Stimulated activated CD8-positive, alpha-beta memory T cell treated with anti-CD3 and anti-CD28 coated beads, Interleukin-4, amount 100 ng/mL, for 48 hours (primary cell): ENCODE measurements around the gene PRKAA2.

ENCODE experiments used
- DNase-seq: peaks from one replicate; pipeline ENCODE4 v3.0.0-alpha.2; 2020

Gene PRKAA2

DNA sequence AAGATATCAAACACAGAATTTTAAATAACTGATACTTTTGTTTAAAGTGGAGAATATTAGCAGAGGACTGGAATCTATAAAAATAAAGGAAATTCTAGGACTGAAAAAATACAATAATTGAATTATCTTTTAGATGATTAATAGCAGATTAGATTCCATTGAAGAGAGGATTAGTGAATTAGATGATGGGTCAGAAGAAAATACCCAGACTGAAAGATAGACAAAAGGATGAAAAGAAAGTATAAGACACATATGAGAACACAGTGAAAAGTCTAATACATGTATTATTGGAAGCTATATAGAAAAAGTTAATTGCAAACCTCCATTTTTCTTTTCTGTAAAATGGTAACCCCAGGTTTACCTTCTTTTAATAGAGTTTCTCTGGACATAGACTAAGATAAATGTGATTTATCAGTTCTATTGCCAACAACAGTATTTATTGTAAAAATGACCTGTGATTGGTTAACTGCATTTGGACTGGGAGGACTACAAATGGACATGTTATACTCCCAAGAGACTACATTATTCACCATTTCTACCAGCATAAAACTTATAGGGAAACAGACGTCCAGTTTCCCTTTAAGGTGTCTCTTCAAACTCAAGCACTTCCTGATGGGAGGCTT is 11.0 kb downstream of the PRKAA2 start:
- DNase-seq: no peak

DNA sequence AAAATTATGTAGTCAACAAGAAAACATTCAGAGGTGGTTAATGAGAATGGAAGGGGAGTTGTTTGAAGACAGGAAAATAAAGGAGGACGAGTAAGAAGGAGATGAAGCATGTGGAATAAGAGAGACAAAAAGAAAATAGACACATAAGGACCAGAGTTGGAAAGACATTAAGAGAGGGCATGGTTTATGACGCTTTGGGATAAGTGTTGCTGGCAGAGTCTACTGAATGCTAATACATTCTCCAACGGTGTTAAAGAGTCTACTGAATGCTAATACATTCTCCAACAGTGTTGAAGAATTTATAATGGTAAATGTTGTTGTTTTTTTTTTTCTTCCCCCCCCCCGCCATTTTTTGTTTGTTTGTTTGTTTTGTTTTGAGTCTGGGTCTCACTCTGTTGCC is 13.1 kb downstream of the PRKAA2 start:
- no peak for DNase-seq

DNA sequence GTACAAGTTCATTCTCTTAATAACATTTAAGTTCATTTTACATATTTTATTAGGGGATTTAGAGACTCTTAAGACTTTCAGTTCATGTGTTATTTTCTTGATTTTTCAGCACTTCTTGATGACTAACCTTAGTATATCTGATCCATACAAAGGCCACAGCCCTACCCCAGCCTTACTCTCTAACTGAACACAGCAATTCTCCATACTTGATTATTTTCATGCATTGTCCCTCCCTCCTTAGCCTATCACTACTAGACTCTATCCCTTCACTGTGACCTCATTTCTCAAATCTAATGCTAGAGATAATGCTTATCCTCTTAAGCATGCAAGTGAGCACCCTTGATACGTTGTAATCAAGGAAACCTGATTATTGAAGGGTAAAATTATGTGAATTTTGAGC is 15.2 kb downstream of the PRKAA2 start:
- no peak for DNase-seq

GRCh38 chr1:56663846-56664245 is 18.7 kb downstream of the PRKAA2 start:
- no peak for DNase-seq

GRCh38 chr1:56665384-56665783 is 20.3 kb downstream of the PRKAA2 start:
- no peak for DNase-seq

GRCh38 chr1:56666112-56666608 is 21.0 kb downstream of the PRKAA2 start:
- DNase-seq: no peak

- no peak for DNase-seq
Observed at GRCh38 chr1:56670350-56670749, 25.2 kb downstream of the PRKAA2 start.

DNA sequence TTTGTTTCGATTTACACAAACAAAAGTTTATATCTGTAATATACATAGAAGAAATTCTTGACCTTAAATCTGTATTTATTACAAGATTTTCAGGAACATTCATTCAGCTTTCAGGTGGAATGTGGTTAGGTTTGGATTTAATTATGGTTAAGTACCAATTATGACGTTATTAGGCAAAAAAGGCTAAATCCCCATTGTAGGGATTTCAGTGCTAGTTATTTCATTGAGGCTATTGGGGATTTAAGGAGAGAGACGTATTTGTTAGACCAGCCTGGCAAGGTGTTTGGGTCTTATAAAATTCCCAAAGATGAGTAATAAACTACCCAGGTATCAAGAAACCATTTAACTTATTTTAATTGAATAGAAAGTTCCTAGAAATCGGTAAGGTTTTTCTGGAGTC is 26.0 kb downstream of the PRKAA2 start:
- DNase-seq: no peak

DNA sequence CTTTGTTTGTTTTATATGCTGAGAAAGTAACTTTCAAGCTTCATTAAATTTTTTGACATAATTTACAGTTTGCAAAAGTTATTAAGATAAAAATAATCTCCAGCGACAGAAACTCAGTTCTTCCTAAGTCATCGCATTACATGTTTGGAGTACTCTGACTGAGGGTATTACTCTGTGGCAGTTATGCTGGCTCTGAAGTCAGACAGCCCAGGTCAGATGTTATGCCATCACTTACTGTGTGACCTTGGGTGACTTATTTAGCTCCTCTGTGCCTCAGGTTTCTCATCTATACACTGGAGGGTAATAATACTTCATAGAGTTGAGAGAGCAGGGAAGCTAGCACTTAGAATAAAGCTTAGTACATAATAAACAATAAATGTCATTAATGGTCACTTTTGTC is 26.4 kb downstream of the PRKAA2 start:
- no peak for DNase-seq

- DNase-seq: no peak
Observed at GRCh38 chr1:56672579-56672978, 27.5 kb downstream of the PRKAA2 start.

GRCh38 chr1:56675763-56676162 is 30.6 kb downstream of the PRKAA2 start:
- no peak for DNase-seq

GRCh38 chr1:56676571-56677035 is 31.5 kb downstream of the PRKAA2 start:
- DNase-seq: no peak

DNA sequence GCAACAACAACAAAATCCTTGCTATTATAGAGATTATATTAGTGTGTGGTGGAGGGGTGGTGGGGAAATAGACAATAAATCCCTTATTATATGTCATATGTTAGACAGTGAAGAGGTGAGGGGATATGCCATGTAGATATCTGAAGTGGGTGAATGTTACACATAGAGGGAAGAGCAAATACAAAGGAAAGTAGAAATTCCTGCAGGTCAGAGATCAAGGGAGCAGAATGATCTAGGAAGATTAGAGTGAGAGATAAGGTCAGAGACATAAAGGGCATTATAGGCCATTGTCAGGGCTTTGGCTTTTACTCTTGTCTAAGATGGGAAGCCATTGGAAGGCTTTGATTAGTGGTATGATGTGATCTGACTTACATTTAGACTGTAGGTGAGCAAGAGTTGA is 38.5 kb downstream of the PRKAA2 start:
- DNase-seq: no peak

DNA sequence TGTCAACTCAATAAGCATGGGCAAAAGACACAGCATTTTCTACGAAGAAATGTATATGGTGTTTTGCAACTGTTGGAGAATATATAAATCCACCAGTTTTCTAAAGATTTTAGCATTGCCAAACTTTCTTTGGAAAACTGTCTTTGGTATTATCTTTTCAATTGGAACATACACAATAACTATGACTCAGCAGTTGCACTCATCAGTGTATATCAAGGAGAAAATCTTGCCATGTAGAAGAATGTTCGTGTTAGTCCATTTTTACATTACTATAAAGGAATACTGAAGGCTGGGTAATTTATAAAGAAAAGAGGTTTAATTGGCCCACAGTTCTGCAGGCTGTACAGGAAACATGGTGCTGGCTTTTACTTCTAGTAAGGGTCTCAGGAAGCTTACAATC is 41.1 kb downstream of the PRKAA2 start:
- DNase-seq: no peak

DNA sequence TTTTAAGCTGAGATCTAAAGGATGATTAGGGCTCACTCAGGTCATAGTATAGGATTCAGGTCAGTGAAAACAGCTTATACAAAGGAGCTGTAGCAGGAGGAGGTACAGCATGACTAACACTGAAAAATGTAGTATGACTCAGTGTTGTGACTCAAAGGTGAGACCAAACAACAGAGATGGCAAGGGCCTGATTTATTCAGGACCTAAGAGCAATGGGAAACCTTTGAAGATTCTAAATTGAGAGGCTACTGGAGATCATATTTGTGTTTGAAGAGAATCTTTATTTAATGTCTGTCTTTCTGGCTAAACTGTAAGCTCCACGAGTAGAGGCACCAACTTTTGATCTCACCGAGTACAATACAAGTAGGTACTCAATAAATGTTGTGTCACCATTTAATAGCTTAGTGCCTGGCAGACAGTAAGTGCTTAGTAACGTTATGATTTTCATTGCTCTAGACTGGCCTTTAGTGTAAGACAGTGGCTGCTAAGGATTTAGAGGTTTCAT is 43.5 kb downstream of the PRKAA2 start:
- DNase-seq: no peak

DNA sequence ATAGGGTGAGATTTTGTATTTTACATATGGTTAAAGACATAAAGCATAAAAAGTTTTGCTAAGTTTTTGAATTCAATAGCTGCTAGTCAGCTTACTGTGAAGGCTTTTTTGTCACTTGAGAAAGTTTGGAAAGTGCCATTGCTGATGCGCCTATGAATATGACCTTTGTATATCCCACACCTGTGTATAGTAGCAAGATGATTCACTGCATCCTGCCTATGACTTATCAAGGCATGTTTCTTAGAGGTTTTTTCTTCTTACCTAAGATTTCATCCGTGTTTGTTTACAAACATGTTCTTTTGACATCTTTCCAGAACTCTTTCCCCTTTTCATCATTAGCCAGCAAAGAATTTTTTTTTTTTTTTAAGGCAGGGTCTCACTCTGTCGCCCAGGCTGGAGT is 51.5 kb downstream of the PRKAA2 start:
- no peak for DNase-seq

GRCh38 chr1:56703747-56704146 is 58.6 kb downstream of the PRKAA2 start:
- no peak for DNase-seq

GRCh38 chr1:56707379-56707778 is 62.3 kb downstream of the PRKAA2 start:
- DNase-seq: no peak

GRCh38 chr1:56709269-56709880 is 64.3 kb downstream of the PRKAA2 start:
- DNase-seq: no peak

DNA sequence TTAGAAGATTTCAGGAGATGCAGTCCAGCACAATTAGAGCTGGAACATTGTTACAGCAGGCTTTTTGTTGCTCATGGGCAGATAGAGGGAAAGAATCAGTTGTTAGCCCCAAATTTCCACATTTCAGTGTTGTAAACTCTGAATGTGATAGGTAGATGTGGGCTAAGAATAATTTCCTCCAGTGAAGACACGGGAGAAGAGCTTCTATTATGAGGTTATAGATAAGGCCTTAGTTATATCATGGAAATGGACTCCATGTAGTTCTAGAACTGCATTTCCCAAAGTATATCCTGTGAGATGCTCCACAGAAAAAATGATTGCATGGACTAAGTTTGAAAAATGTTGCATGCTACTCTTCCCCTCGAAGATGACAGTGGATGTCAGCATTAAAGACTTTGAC is 64.9 kb downstream of the PRKAA2 start:
- no peak for DNase-seq

GRCh38 chr1:56710646-56711045 is 65.5 kb downstream of the PRKAA2 start:
- DNase-seq: no peak

DNA sequence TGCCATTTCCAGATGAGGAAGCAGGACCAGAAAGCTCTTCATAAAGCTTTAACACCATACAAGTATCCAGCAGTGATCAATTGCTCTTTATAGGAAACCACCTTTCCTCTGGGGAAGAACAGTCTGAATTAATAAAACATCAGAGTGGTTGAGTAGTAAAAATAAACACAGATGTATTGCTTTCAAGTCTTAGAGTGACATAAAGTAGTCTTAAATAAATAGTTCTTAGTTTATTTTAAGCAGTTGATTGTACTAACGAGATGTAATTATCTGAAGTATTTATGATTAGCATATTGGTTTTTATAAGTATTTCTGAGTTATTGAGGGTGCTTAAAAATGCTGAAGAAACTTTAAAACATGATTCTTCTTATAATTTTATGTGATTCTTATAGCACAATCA is 67.0 kb downstream of the PRKAA2 start:
- no peak for DNase-seq

DNA sequence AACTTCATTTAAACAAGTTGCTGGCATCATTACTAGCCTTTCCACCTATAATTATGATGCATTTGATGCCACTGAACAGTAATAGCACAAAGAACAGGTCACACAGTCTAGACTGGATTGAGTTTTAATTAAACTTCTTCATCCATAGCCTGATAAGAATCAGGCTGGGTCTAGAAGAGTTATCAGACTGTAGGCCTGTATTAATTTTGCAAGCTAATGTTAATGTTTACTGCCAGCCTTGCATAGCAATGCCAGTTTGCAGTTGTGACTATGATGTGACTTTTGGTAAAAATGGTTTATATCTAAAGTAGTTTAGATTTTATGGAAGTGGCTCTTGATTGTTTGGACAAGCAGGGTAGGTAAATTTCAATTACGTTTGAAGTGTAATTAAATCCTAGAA is 68.0 kb downstream of the PRKAA2 start:
- DNase-seq: no peak

GRCh38 chr1:56715156-56715555 is 70.0 kb downstream of the PRKAA2 start:
- no peak for DNase-seq

- no peak for DNase-seq
Observed at GRCh38 chr1:56719171-56719570, 74.1 kb downstream of the PRKAA2 start.
